GM18508 (cell line): ENCODE measurements around the gene EFNA5.
"Not testable (repeated sequence)": the region's sequence is repeated elsewhere in the genome, so short reads cannot be mapped to it uniquely, and the experiment has no call there.

Experiments
- ATAC-seq: cut with Tn5 transposase; IDR thresholded peaks from one replicate; pipeline ENCODE4 v1.9.1; 2021; ENCODE audit warnings: moderate number of reproducible peaks; ENCODE audit not compliant: insufficient read depth, unreplicated experiment

Gene EFNA5

DNA sequence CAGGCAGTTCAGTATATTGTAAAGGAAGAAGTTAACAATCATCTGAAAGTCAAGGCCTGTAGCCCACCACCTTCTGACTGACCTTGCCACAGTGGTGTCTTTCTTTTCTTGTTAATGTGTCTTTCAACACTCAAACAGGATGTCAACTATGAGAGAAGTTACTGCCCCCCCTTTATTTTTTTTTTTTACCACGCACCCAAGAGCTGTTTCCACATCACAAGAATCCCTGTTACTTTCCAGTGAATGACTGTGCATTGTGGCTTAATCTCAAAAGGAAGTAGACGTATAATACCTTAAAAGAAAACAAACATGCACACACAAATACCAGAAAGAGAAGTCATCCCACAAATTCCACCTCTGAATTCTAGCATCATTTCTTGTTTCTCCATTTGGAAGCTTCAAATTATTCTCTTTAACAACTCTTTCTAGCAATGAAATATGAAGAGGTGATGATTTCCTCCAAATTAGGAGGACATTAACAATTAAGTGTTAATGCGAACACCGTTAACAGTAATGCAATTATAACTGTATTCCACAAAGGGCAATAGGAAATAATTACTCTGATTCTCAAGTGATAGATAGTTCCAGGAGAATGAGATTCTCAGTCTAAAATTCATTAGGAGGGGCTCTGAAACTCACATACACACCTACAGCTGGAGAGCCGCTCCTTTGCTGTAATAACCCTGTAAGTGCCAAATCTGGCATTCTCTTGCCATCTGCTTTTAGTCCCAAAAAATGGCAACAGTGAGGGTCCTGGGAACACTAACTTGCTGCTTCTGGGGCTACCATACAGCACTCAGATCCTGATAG is 201.0 kb downstream of the EFNA5 start:
- ATAC-seq, result no peak

DNA sequence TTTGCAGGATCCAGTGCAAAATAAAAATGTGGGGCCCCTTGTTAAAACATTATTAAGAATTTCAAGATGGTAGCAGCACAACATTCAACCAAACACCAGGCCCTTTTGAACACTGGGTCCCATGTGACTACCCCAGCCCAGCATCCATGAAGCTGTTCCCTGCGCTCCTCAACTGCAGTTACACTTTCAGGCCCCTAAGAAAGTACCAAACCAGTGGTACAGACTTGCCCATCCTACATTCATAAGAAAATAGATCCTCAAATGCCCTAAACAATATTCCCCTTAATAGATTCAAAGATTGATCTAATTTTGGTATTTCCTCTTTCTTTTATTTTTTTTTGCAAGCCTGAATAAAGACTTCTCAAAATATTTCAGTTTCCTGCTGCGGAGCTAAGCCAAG is 201.7 kb downstream of the EFNA5 start:
- ATAC-seq, result no peak

DNA sequence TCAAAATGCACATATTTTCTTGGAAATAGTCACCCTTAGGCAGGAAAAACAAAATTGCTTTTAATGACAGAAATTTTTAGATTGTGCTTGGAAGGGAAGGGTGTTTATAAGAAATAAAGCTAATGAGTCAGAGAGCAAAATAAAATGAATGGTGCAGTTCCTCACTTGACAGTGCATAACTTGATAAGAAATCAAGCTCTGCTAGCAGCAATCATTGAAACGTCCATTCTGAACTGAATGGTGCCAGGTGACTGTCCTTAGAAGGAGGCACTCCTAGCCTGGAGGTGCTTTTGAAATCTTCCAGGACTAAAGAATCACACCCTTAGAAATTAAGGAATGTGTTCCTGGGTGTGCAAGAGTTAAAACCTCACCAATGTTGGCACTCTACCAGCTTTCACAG is 202.5 kb downstream of the EFNA5 start:
- no peak for ATAC-seq

DNA sequence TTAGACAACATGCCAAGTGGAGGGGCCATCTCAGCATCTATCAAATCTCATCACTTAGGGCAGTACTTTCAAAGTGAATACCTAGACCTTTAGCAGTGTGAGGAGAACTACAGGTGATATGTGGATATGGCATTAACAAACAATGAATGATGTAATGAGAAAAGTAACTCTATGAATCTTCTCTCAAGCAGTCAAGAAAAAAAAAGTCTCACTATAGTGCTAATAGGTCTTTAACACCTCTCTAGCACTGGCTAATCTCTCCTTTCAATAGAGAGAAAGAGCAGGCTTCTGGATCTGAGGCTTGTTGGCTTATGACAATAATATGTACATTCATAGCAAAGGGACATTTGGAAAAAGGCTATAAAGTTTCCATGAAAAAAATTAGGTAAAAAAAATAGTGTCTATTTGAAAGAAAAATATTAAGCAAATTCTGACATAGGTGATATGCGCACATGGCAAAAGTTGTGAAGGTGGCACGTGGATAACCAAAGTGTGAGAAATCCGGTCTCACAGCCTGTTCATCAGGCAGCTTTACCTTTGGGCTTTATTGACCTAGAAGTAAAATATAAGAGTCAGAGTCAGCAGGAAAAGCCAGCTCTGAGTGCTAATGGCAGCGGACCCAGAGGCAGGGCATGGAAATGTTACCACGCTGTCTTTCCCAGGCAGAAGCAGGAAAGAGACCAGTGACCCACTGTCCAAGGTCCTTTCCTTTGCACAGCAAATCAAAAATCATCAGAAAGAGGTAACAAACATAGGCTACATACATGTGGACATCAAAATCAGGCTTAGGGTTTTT is 203.4 kb downstream of the EFNA5 start:
- ATAC-seq, result no peak

DNA sequence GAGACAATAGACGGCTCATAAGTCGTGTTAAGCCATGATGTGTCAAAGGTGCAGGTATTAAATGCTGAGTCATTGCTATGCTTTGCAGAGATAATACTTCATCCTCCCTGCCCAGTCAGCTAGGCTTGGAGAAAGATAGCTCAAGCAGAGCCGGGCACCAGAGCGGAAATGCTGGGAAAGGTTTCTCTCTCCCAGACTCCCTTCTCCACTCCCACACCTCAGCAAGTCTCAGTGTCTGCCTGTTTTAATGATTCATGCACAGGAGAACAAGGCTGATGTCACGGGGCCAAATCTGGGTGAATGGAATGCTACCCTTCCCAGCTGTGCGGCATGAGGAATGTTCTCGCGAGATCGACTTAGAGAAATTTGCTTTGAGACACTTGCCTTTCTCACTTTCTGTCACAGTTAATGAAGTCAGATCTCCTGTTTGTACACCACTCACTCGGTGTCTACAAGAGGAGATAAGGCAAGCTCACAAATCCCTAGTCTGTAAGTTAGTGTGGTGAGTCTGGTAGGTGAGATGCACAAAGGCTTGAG is 204.4 kb downstream of the EFNA5 start:
- no peak for ATAC-seq

DNA sequence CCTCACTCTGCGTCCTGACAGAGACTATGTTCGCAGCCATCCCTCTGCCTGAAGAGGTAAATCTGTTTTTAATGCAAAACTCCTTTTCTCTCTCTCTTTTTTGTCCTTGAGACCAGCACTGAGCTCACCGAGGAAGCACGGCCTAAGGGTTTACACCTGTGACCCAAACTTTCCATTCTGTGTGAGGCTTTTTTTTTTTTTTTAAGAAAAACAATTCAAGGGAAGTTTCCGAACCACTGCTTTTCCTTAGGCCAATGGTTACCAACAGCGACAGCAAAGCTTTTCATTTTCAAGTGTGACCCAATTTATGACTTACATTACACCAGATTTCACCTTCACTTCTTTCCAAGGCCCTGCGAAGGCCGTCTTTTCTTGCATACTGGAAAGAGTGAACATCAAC is 205.9 kb downstream of the EFNA5 start:
- ATAC-seq, result no peak

DNA sequence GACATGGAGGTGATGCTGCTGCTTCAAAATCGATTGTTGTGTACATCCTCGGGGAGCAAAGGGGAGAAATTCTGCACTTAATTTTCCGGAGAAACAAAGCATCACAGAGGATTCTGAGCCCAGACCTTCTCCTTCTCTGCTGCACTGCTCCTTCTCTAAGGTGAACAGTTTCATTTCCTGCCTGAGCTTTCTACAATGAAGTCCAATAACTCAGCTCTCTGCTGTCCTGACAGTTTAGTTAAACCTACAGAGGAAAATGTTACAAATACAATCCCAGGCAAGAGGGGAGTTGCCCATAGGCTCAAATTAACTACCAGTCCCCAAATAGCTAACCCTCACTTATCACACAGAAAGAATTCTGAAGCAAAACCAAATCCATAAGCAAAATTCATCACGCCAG is 206.3 kb downstream of the EFNA5 start:
- ATAC-seq, result no peak

DNA sequence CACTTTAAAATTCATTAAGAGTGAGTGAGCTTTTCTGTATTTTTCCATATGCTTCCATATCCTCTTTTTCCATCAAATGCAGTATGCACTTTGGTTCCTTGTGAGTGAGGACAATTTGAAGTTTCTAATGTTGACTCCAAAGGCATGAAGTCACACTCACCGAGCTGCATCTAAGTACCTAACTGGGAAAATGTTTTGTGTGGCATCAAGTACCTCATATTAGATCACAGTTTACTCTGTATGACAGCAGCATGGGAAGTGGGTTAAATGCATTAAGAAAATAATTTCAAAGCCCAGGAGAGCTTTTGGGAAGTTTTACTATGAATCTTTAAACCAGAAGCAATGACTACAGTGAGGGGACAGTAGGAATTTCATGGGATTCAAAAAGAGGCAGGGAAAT is 207.0 kb downstream of the EFNA5 start:
- no peak for ATAC-seq

DNA sequence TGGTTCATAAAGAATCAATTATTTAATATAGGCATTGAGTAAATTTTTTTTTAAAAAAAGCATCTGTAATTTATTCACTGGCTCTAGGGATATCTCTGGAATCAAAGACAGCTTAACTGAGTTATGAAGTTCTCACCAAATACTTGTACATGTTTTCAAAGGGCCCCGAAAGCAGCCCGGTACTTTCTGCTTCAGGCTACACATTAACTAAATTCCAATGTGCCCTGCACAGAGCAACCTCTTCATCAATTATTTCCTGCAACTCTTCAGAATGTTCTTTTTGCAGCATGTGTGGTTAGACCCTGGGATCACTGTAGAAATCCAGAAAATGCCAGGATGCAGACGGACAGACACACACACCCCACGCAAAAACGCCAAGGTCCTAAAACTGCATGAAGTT is 209.0 kb downstream of the EFNA5 start:
- ATAC-seq, result no peak

DNA sequence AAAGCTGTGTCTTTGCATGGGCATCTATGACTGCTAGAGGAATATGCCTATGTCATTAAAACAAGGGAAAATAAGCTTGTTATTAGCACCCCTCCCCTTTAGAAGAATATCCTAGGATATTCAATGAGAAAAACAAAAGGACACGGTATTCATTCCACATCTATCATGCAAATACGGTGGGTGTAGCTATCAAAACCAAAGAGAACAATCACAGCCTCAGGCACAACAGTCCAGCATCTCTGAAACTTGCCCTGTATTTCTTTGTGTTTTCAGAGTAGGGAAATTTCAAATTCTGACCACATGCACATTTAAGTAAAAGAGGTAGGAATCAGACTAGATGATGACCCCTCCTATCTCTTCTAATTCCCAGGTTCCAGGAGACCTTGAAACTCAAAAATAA is 209.9 kb downstream of the EFNA5 start:
- no peak for ATAC-seq

DNA sequence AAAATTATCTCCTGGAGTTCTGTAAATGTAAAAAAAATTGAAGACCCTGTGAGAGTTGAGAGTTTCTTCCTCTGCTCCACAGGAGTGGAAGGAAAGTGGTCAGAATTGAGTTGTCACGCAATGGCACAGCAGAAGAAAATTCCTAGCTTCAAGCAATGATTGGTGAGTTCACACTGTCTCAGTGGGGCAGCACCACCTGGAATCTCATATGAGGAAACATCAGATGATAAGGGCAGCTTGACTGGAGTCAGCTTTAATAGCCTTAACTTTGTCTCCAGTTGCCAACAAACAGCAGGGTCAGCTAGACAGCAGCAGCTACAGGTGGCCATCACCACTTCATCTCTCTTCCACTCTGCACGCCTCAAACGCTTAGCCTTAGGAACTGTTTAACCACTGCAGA is 211.1 kb downstream of the EFNA5 start:
- ATAC-seq, result no peak

DNA sequence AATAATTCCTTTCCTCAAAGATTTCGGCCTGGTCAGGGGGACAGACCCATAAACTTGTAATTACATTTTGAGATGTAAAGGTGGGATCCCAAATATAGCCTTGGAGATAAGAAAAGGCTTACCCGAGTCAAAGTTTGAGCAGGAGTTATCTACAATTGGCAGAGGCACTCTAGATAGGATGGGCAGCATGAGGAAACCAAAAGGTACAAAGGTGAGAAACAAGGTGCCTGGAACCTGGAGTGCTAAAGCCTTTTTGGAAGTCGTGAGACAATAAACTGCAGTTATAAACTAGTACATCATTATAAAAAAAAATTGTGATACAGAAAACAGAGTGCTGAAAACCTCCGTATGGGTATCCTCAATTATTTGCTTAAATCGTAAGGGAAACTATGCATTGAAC is 212.4 kb downstream of the EFNA5 start:
- ATAC-seq, result no peak

DNA sequence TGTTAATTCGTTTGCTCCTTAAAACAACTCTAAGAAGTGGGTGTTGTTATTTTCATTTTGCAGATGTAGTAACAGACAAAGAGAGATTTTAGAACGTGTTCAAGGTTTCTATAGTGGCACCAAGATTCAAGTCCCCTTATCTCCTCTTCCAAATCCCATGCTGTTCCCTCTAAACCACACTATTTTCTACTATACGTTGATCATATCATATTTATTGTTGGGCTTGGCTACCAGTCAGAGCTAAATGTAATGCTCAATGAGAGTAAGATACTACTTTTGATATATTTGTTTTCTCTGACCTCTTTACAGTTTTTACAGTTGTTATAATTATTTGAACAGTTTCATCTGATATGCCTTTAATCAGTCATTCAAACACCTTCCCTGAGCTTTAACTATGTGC is 212.9 kb downstream of the EFNA5 start:
- no peak for ATAC-seq

DNA sequence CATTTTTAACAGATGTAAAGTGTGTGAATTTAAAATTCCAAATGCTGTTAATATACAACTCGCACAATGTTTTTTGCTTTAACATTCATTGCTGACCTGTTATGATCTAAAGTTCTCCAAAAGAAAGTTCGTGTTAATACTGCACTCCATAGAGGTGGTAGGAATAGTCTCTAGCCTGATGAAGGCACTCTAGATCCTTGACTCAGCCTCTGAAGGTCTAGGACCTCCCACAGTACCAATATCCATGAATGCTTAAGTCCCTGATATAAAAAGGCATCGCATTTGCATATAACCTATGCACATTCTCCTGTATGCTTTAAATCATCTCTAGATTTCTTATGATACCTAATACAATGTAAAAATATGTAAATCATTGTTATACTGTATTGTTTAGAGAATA is 213.6 kb downstream of the EFNA5 start:
- ATAC-seq, result no peak

DNA sequence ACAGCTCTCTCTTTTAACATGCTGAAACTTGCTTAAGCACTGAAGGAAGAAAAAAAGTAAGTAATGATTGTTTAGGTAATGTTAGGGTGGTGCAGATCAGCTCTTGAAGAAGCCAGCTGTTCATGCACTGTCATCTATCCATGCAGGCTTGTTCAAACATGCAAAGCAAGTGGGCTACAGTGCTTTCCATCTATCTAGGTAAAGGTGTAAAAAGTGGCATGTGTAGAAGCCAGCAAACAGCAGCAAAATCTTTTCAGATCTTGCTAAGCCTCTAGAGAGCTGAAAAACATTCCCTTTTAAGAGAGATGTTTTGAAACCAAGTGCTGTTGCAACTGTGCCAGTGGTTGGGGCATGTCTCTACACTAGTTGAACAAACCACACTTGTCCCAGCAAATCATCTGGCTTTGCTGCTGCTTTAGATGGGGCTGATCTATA is 214.4 kb downstream of the EFNA5 start:
- ATAC-seq, result no peak

DNA sequence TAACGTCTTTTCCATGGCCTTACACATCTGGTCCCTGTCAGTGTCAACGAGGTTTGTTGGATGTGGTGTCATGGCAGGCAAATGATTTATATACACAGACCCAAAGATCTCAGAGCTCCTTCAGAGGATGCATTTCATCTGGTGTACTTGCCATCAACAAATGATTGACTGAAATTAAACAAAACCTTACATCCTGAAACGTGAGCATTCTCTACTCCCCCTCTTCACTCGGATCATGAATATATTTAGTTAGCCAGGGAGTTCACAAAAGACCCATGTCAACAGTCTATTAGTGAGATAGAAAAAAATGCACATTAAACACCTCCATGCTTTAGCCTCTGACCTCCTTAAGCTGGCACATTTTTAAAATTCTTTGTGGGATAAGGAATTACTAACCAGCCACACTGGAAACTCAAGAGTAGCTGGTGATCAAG is 215.6 kb downstream of the EFNA5 start:
- no peak for ATAC-seq

DNA sequence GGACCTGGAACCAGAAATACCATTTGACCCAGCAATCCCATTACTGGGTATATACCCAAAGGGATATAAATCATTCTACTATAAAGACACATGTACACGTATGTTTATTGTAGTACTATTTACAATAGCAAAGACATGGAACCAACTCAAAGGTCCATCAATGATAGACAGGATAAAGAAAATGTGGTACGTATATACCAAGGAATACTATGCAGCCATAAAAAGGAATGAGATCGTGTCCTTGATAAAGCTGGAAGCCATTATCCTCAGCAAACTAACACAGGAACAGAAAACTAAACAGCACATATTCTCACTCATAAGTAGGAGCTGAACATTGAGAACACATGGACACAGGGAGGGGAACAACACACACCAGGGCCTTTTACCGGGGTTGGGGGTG is 218.9 kb downstream of the EFNA5 start:
- ATAC-seq, result not testable (repeated sequence)

DNA sequence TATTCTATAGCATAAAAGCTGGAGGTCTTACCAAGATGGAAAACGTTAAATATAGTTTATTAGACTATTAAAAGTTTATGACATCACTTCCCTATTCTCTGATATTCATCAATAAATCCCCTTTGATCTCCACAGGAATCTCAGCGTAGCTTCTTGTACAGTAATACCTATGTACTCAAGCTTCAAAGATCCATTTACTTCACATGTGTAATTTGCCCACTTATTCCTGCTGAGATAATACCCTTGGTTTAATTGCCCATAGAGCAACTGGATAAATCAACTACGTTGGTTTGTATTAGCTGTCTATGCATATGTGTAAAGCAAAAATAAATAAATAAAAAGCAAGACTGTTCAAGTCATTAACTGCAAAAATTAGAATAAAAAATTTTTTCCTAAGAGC is 219.7 kb downstream of the EFNA5 start:
- no peak for ATAC-seq

DNA sequence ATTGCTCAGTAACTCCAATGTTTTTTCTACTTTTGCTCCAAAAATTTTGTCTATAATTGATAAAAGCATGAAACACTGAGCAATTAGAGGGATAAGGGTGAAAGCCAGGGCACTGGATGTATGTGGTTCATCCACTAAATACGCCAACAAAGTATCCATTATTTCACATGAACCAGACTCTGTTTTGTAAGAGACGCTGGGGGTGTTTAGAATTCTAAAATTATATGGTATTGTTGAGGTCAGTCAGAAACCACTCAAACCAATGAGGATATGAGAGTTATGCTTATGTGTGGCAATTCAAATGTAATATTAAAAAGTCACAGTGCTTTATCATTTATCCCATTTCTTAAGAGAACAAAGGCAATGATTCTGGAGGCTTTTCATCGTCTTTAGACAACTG is 220.2 kb downstream of the EFNA5 start:
- ATAC-seq, result no peak

DNA sequence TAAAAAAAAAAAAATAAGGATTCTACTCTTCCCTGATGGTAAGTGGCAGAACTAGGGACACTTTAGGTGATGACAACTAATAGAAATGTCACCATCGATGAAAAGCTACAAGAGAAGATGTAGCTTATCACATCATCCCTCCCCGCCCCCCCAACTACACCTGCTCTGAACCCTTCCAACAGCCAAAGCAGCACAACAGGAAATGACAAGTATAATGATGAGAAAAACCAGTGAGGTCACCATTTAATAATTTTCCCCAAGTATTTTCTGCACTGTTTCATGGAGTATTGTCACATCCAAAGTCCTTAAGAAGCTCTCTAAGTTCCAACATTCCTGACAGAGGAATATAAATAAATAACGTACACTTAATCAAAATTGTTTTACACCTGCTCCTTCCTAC is 221.4 kb downstream of the EFNA5 start:
- no peak for ATAC-seq

DNA sequence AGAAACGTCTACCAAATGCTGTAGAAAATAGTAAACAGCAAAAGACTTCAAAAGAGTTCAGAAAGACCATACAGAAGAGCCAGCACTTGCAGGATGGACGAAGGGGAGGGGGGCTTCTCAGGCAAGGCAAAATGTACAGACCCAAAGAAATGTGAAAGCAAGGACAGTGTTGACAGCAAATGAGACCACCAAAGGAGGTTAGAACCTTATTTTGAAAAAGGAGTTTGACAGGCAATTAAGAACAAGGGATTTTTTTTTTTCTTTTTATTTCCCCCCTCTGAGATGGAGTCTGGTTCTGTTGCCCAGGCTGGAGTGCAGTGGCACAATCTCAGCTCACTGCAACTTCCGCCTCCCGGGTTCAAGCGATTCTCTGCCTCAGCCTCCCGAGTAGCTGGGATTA is 223.2 kb downstream of the EFNA5 start:
- no peak for ATAC-seq
